Ishikawa (cell line): ENCODE results near the gene MRPS2.

Experiments
- CREB1 ChIP-seq: IDR thresholded peaks from 2 replicates; pipeline ENCODE4 v1.6.1; 2012; ENCODE audit warnings: low read depth
- TAF1 ChIP-seq: IDR thresholded peaks from 2 replicates; pipeline ENCODE4 v1.6.1; 2012; ENCODE audit warnings: low read depth, mild to moderate bottlenecking
- TCF12 ChIP-seq: IDR thresholded peaks from 2 replicates; pipeline ENCODE4 v1.6.1; 2012; ENCODE audit warnings: low read depth
- YY1 ChIP-seq: IDR thresholded peaks from 2 replicates; pipeline ENCODE4 v1.6.1; 2012; ENCODE audit warnings: low read depth
- ZBTB7A ChIP-seq: IDR thresholded peaks from 2 replicates; pipeline ENCODE4 v1.6.1; 2012; ENCODE audit warnings: low read depth

DNA sequence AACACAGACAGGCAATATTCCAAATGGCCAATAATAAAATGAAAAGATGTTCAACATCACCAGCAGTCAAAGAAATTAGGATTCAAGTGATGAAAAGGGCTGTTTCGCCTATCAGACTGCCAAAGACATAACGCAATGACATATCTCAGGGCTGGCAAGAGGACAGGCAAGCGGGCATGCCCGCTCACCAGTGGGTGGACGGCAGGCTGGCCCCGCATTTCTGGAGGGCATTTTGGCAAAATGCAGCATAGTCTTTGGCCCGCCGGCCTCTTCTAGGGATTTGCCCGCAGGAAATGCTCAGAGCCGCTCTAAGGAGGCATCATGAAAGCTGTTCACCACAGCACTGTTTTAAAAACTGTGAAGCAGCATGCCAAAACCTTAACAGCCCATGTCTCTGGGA lies 22.3 kb upstream of the MRPS2 start:
- no peak for TF ChIP-seq TCF12
- TF ChIP-seq TAF1, result no peak
- no peak for TF ChIP-seq CREB1
- no peak for TF ChIP-seq YY1
- no peak for TF ChIP-seq ZBTB7A
